HG02588 (cell line): Measurements from ENCODE around the gene AKT1S1.
A peak's percentile ranks its signal among the peaks of the same experiment; 100 is the strongest.
"Not testable (repeated sequence)": the region's sequence is repeated elsewhere in the genome, so short reads cannot be mapped to it uniquely, and the experiment has no call there.

ENCODE experiments used
- ATAC-seq: cut with Tn5 transposase; IDR thresholded peaks from one replicate; pipeline ENCODE4 v1.9.1; 2021; ENCODE audit warnings: mild to moderate bottlenecking, moderate library complexity; ENCODE audit not compliant: unreplicated experiment

The AKT1S1 gene

GRCh38 chr19:49877020-49877878, at the start of gene AKT1S1, which contains the start of gene TBC1D17:
Gene AKT1S1, minus strand, starts transcription at chr19:49877355. Its CDS starts 4,060 bp downstream, at chr19:49873295.
Gene TBC1D17, plus strand, starts transcription at chr19:49877702. Its CDS starts 22 bp downstream, at chr19:49877724.
- ATAC-seq = peak; percentile 53

GRCh38 chr19:49926515-49926914, 49.4 kb upstream of the AKT1S1 start:
- no peak for ATAC-seq

GRCh38 chr19:49925486-49925885, 48.3 kb upstream of the AKT1S1 start:
- no peak for ATAC-seq

GRCh38 chr19:49924881-49925210, 47.7 kb upstream of the AKT1S1 start:
- not testable (repeated sequence) for ATAC-seq

GRCh38 chr19:49924004-49924880, 47.1 kb upstream of the AKT1S1 start:
- no peak for ATAC-seq

GRCh38 chr19:49923055-49924003, 46.2 kb upstream of the AKT1S1 start:
- ATAC-seq = no peak

GRCh38 chr19:49921871-49922795, 45.0 kb upstream of the AKT1S1 start:
- ATAC-seq = no peak

GRCh38 chr19:49920624-49921363, 43.6 kb upstream of the AKT1S1 start:
- ATAC-seq = no peak

- ATAC-seq = no peak
Observed at GRCh38 chr19:49918089-49918488, 40.9 kb upstream of the AKT1S1 start.

GRCh38 chr19:49916839-49917733, 39.9 kb upstream of the AKT1S1 start:
- ATAC-seq = no peak

GRCh38 chr19:49915271-49915670, 38.1 kb upstream of the AKT1S1 start:
- no peak for ATAC-seq

GRCh38 chr19:49913720-49914119, 36.6 kb upstream of the AKT1S1 start:
- ATAC-seq = no peak

GRCh38 chr19:49912965-49913685, 36.0 kb upstream of the AKT1S1 start:
- no peak for ATAC-seq

- no peak for ATAC-seq
Observed at GRCh38 chr19:49911381-49912145, 34.4 kb upstream of the AKT1S1 start.

- ATAC-seq = no peak
Observed at GRCh38 chr19:49910179-49910578, 33.0 kb upstream of the AKT1S1 start.
